ENCODE results near the gene TSPAN18. TPM values are rescaled to one million over a fixed set of nuclear protein-coding genes. Genes with fewer than 3 reads are reported as not detected.

Gene TSPAN18
- total and polyA plus RNA-seq, 9 donors = 2.1 to 35.3 (median 14.4) TPM

GRCh38 chr11:44748606-44749005 is 21.8 kb downstream of the TSPAN18 start:
- H3K27ac ChIP-seq = no peak overlapping the region
- 90 to 93% (median 93%) methylated on average over 8 of the region's 8 CpGs for WGBS, 3 donors
- H3K4me1 ChIP-seq (ENCODE audit: insufficient read depth) = peaks cover 3% of the 10 kb centered on the region
- H3K36me3 ChIP-seq = no peaks in the 10 kb centered on the region
- no peak for TF ChIP-seq CTCF (IDR thresholded peaks at IDR 0.05)
- TF ChIP-seq POLR2A (IDR thresholded peaks at IDR 0.05) = no peak
- TF ChIP-seq EP300 (IDR thresholded peaks at IDR 0.05) = no peak
- no peaks in the 10 kb centered on the region for H3K9me3 ChIP-seq
- H3K27me3 ChIP-seq = no peaks in the 10 kb centered on the region
- intact Hi-C loops (cut with DNase I) = no loop called here
- no peak overlapping the region for H3K4me3 ChIP-seq
- no peak for DNase-seq

DNA sequence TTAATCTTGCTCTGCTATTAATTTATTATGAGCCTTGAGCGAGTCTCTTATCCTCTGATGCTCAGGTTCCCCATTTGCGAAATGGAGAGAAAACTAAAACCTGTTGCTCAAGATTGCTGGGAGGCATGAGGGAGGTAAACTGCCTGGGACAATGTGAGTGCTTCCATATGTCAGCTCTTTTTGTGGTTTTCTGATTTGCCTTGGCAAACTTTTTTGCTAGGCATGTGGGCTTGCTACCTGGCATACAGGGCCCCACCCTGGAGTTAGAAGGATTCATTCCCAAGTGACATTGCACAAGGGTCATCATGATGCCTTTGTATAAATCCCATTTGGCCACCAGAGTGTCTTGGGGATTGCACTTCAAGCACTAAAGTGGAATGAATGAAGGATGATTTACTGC is 22.4 kb downstream of the TSPAN18 start:
- Histone ChIP-seq H3K9me3 (no peaks in the 10 kb centered on the region), H3K4me1 (ENCODE audit: insufficient read depth) (peaks cover 3% of the 10 kb centered on the region), H3K27ac (no peak overlapping the region), H3K27me3 (no peaks in the 10 kb centered on the region), H3K4me3 (no peak overlapping the region), H3K36me3 (no peaks in the 10 kb centered on the region)
- WGBS, 3 donors = 92 to 97% (median 96%) methylated on average over 2 of the region's 2 CpGs
- intact Hi-C loops (cut with DNase I) = no loop called here
- TF ChIP-seq CTCF (IDR thresholded peaks at IDR 0.05) = no peak
- TF ChIP-seq POLR2A (IDR thresholded peaks at IDR 0.05) = no peak
- no peak for TF ChIP-seq EP300 (IDR thresholded peaks at IDR 0.05)
- DNase-seq = no peak

DNA sequence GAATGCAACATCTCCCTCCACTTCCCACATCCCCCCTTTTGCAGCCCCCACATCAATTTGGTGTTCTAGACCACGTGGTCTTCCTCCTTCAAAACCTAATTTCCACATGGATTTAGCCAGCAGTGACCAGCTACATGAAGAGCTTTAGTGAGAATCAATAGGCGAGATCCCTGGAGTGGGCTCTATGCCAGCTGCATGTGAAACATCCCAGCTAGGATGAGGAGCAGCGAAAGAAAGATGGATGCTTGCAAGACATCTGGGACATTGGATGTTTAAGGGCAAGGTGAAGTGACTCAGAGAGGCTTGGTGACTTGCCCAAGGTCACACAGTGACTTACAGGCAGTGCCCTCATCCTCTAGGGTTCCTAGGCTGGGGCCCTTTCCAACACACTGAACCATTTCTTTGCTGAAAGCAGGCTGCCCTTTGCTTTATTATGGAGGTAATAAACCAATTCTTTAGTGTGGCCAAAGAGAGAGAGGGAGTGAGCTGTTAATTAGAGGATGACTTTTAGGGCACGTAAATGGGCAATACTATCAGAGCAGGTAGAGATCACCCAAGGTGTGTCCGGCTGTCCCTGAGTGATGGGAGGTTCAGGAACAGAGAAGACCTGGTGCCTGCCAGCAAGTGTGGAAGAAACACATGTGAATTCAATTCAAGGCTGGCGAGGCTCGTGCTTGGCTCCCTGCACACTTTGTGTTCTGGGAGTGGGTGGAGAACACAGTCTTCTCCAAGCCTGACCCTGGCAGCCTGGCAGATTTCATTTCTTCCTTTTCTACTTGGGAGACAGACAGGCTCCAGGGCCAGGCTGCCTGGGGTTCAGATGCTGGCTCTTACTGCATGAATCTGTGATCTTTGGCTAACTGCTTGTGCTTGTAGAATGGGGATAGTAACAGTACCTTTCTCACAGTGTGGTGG is 24.0 kb downstream of the TSPAN18 start:
- TF ChIP-seq EP300 (IDR thresholded peaks at IDR 0.05) = no peak
- TF ChIP-seq CTCF (IDR thresholded peaks at IDR 0.05) = no peak
- no peak for TF ChIP-seq POLR2A (IDR thresholded peaks at IDR 0.05)
- intact Hi-C loops (cut with DNase I) = loop anchor here in 1 of 4 donors (10.0 kb wide), 1 partner anchor 64 kb away; no protein-coding TSS in a partner anchor
- Histone ChIP-seq H3K4me1 (ENCODE audit: insufficient read depth) (peaks cover 5% of the 10 kb centered on the region), H3K4me3 (no peak overlapping the region), H3K27me3 (no peaks in the 10 kb centered on the region), H3K9me3 (no peaks in the 10 kb centered on the region), H3K36me3 (no peaks in the 10 kb centered on the region), H3K27ac (no peak overlapping the region)
- DNase-seq = no peak
- WGBS, 3 donors = 58 to 74% (median 66%) methylated on average over 7 of the region's 7 CpGs

DNA sequence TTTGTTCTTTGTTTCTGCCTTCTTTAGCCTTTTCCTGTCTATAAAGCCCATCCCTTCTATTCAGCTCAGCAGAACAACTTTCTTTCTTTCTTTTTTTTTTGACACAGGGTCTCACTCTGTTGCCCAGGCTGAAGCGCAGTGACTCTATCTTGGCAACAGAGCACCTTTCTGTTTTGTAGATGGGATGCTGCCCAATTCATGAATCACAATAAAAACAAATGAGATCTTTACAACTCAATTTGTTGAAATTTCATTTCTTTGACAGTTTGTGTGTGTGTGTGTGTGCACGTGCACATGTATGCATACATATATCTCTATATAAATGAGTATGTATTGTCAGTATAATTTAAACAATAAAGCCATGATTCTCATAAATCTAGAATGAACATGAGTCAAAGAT is 25.5 kb downstream of the TSPAN18 start:
- no peak for TF ChIP-seq POLR2A (IDR thresholded peaks at IDR 0.05)
- no peak for TF ChIP-seq EP300 (IDR thresholded peaks at IDR 0.05)
- TF ChIP-seq CTCF (IDR thresholded peaks at IDR 0.05) = no peak
- Histone ChIP-seq H3K4me3 (no peak overlapping the region), H3K4me1 (ENCODE audit: insufficient read depth) (peaks cover 5% of the 10 kb centered on the region), H3K27ac (no peak overlapping the region), H3K9me3 (no peaks in the 10 kb centered on the region), H3K27me3 (no peaks in the 10 kb centered on the region), H3K36me3 (no peaks in the 10 kb centered on the region)
- WGBS, 3 donors = 90 to 99% (median 96%) methylated on average over 2 of the region's 2 CpGs
- intact Hi-C loops (cut with DNase I) = loop anchor here in 1 of 4 donors (10.0 kb wide), 1 partner anchor 63 kb away; no protein-coding TSS in a partner anchor
- DNase-seq = no peak

Measured in ovary (tissue), 9 donors.